Measurements from ENCODE around the gene TOX4.

Gene TOX4

GRCh38 chr14:21503376-21503775 is 26.4 kb downstream of the TOX4 start:
- no peak for DNase-seq

- peak; percentile 29 for DNase-seq
These were observed 28.1 kb downstream of the TOX4 start for GRCh38 chr14:21505012-21505553.

- no peak for DNase-seq
These were observed 29.6 kb downstream of the TOX4 start for GRCh38 chr14:21506557-21506956.

- peak; percentile 23 for DNase-seq
These were observed 32.6 kb downstream of the TOX4 start for GRCh38 chr14:21509432-21510143.

- peak; percentile 100 for DNase-seq
These were observed 34.0 kb downstream of the TOX4 start, which contains the start of gene METTL3 for GRCh38 chr14:21510735-21511657. Gene METTL3, minus strand, starts transcription at chr14:21511340. Its CDS starts 117 bp downstream, at chr14:21511223.

- DNase-seq: no peak
These were observed 37.3 kb downstream of the TOX4 start for GRCh38 chr14:21514341-21514740.

GRCh38 chr14:21518725-21519124 is 41.7 kb downstream of the TOX4 start:
- no peak for DNase-seq

GRCh38 chr14:21520767-21521166 is 43.8 kb downstream of the TOX4 start:
- DNase-seq: no peak

- no peak for DNase-seq
These were observed 44.5 kb downstream of the TOX4 start for GRCh38 chr14:21521501-21521900.

- no peak for DNase-seq
These were observed 46.2 kb downstream of the TOX4 start for GRCh38 chr14:21523203-21523602.

- no peak for DNase-seq
These were observed 47.8 kb downstream of the TOX4 start for GRCh38 chr14:21524575-21525490.

- DNase-seq: no peak
These were observed 48.6 kb downstream of the TOX4 start for GRCh38 chr14:21525571-21525961.

- DNase-seq: peak; percentile 86
These were observed 49.1 kb downstream of the TOX4 start, which contains the start of gene SALL2 for GRCh38 chr14:21525962-21526671. Gene SALL2, minus strand, starts transcription at chr14:21526346. Its CDS starts 219 bp downstream, at chr14:21526127.

- peak; percentile 62 for DNase-seq
These were observed 49.8 kb downstream of the TOX4 start for GRCh38 chr14:21526672-21527317.

GRCh38 chr14:21527318-21527679 is 50.3 kb downstream of the TOX4 start:
- no peak for DNase-seq

- DNase-seq: peak; percentile 70
These were observed 51.7 kb downstream of the TOX4 start for GRCh38 chr14:21528381-21529348.

GRCh38 chr14:21529515-21529914 is 52.5 kb downstream of the TOX4 start:
- no peak for DNase-seq

GRCh38 chr14:21533294-21533693 is 56.3 kb downstream of the TOX4 start:
- DNase-seq: no peak

- DNase-seq: no peak
These were observed 57.6 kb downstream of the TOX4 start for GRCh38 chr14:21534576-21534975.

All from hematopoietic multipotent progenitor cell treated with erythropoietin and hydrocortisone succinate and interleukin-3 and kit ligand, for 6 days (in vitro differentiated cells).